HG02852 (cell line): ENCODE measurements around the gene IL1RAPL2.

Source experiments
- ATAC-seq: cut with Tn5 transposase; IDR thresholded peaks from one replicate; pipeline ENCODE4 v1.9.1; 2021; ENCODE audit warnings: mild to moderate bottlenecking, moderate library complexity; ENCODE audit not compliant: unreplicated experiment

IL1RAPL2 gene

GRCh38 chrX:105260291-105261043, 694.5 kb downstream of the IL1RAPL2 start:
- no peak for ATAC-seq

- ATAC-seq = no peak
These were observed 697.2 kb downstream of the IL1RAPL2 start for GRCh38 chrX:105263171-105263570.

GRCh38 chrX:105263801-105264200, 697.8 kb downstream of the IL1RAPL2 start:
- ATAC-seq = no peak

- ATAC-seq = no peak
These were observed 699.1 kb downstream of the IL1RAPL2 start for GRCh38 chrX:105265093-105265492.

- no peak for ATAC-seq
These were observed 700.5 kb downstream of the IL1RAPL2 start for GRCh38 chrX:105266456-105266855.

- no peak for ATAC-seq
These were observed 701.2 kb downstream of the IL1RAPL2 start for GRCh38 chrX:105267167-105267566.

- no peak for ATAC-seq
These were observed 703.4 kb downstream of the IL1RAPL2 start for GRCh38 chrX:105269386-105269785.

- ATAC-seq = no peak
These were observed 707.3 kb downstream of the IL1RAPL2 start for GRCh38 chrX:105273326-105273725.

- no peak for ATAC-seq
These were observed 708.1 kb downstream of the IL1RAPL2 start for GRCh38 chrX:105274091-105274490.

- no peak for ATAC-seq
These were observed 711.1 kb downstream of the IL1RAPL2 start for GRCh38 chrX:105277132-105277531.

- ATAC-seq = no peak
These were observed 716.1 kb downstream of the IL1RAPL2 start for GRCh38 chrX:105282077-105282476.

- ATAC-seq = no peak
These were observed 731.0 kb downstream of the IL1RAPL2 start for GRCh38 chrX:105297041-105297440.

- ATAC-seq = no peak
These were observed 733.3 kb downstream of the IL1RAPL2 start for GRCh38 chrX:105299286-105299685.

GRCh38 chrX:105302246-105302645, 736.2 kb downstream of the IL1RAPL2 start:
- no peak for ATAC-seq

GRCh38 chrX:105307762-105308161, 741.8 kb downstream of the IL1RAPL2 start:
- no peak for ATAC-seq

- ATAC-seq = no peak
These were observed 747.6 kb downstream of the IL1RAPL2 start for GRCh38 chrX:105313596-105313995.

GRCh38 chrX:105314458-105314857, 748.5 kb downstream of the IL1RAPL2 start:
- no peak for ATAC-seq

- ATAC-seq = no peak
These were observed 749.2 kb downstream of the IL1RAPL2 start for GRCh38 chrX:105315248-105315647.

- ATAC-seq = no peak
These were observed 751.1 kb downstream of the IL1RAPL2 start for GRCh38 chrX:105317117-105317516.

- ATAC-seq = no peak
These were observed 757.9 kb downstream of the IL1RAPL2 start for GRCh38 chrX:105323928-105324327.

GRCh38 chrX:105328773-105329172, 762.8 kb downstream of the IL1RAPL2 start:
- ATAC-seq = no peak

- ATAC-seq = no peak
These were observed 765.2 kb downstream of the IL1RAPL2 start for GRCh38 chrX:105331244-105331643.

GRCh38 chrX:105347373-105347772, 781.4 kb downstream of the IL1RAPL2 start:
- no peak for ATAC-seq
